ENCODE data around the gene TMOD3. TPM values are rescaled to one million over a fixed set of nuclear protein-coding genes. Genes with fewer than 3 reads are reported as not detected.

TMOD3 gene
- total RNA-seq, 1 donor from 2014 or later = 80.3 TPM

DNA sequence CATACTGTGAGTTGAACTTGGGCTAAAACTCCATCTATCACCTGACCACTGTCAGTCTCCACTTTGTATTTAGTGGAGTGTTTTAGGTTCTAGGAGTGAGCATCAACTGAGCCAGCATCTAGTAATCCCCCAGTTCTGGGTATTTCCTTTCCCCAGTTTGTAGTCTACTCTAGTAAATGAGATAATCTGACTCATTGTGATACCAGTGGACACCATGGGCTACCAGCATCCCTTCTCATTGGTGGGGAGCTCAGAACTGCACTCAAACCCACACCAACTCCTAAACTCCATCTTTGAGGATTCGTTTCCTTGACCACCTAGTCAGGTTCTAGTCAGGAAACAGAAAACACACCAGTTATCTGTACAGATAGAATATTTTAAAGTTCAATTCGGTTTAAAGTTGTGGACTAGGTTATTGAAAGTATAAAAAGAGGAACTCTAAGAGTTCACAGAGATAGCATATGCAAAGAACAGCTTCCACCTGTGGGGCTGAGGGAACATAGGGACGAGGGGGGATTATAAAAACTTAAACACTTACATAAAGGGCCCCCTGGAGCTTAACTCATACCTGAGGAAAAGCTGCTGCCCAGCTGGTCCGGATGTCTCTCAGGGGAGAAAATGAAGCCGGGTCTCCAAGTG lies 106.1 kb downstream of the TMOD3 start:
- FAIRE-seq = no peak
- TF ChIP-seq, protein P1, sequence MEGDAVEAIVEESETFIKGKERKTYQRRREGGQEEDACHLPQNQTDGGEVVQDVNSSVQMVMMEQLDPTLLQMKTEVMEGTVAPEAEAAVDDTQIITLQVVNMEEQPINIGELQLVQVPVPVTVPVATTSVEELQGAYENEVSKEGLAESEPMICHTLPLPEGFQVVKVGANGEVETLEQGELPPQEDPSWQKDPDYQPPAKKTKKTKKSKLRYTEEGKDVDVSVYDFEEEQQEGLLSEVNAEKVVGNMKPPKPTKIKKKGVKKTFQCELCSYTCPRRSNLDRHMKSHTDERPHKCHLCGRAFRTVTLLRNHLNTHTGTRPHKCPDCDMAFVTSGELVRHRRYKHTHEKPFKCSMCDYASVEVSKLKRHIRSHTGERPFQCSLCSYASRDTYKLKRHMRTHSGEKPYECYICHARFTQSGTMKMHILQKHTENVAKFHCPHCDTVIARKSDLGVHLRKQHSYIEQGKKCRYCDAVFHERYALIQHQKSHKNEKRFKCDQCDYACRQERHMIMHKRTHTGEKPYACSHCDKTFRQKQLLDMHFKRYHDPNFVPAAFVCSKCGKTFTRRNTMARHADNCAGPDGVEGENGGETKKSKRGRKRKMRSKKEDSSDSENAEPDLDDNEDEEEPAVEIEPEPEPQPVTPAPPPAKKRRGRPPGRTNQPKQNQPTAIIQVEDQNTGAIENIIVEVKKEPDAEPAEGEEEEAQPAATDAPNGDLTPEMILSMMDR (IDR thresholded peaks at IDR 0.05; ENCODE audit: insufficient read depth, low read length, severe bottlenecking) = no peak
- Histone ChIP-seq H3K4me3 (ENCODE audit: low read depth, low read length) (no peak overlapping the region), H3K36me3 (ENCODE audit: control insufficient read depth, insufficient read depth, low read length) (peaks cover 2% of the 10 kb centered on the region), H3K27me3 (ENCODE audit: control insufficient read depth, insufficient read depth, low read length) (no peaks in the 10 kb centered on the region)
- no peak for DNase-seq (ENCODE audit: low read depth)

DNA sequence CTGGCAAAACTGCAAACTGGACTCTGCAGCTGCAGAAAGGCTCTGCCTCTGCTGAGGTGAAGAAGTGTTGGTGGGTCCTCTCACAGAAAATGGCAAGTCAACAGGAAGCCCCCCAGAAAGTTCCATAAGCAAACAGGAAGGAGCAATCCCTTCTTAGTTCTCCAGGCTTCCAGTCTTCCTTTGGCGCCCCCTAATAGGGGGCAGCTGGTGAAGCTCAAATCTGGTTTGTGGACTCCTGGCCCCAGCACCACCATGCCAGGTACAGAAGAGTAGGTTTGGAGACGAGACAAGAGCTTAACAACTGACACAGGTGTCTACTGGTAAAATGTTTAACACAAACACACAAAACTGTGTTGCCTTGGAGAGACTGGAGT lies 106.6 kb downstream of the TMOD3 start:
- DNase-seq (ENCODE audit: low read depth) = no peak
- Histone ChIP-seq H3K27me3 (ENCODE audit: control insufficient read depth, insufficient read depth, low read length) (no peaks in the 10 kb centered on the region), H3K36me3 (ENCODE audit: control insufficient read depth, insufficient read depth, low read length) (peaks cover 1% of the 10 kb centered on the region), H3K4me3 (ENCODE audit: low read depth, low read length) (no peak overlapping the region)
- TF ChIP-seq, protein P1 (IDR thresholded peaks at IDR 0.05; ENCODE audit: insufficient read depth, low read length, severe bottlenecking) = no peak
- FAIRE-seq = no peak

DNA sequence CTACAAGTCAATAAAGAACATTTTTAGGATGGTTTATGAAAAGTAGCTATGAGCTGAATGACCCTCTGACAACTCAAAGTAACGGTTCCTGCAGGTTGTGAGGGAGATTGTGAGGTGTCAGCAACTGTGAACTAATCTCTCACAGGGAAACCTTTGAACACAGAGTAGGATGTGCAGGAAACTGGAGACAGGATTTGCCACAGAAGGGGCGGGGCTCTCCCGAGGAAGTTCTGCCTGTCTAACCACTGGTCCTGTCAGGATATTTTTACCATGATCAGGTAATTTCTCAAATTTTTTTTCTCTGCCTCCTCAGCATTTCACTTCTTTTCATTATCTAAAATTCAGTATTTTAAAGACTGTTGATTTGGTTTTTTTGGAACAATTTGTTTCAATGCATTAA lies 108.8 kb downstream of the TMOD3 start:
- Histone ChIP-seq H3K36me3 (ENCODE audit: control insufficient read depth, insufficient read depth, low read length) (peaks cover 3% of the 10 kb centered on the region), H3K4me3 (ENCODE audit: low read depth, low read length) (no peak overlapping the region), H3K27me3 (ENCODE audit: control insufficient read depth, insufficient read depth, low read length) (no peaks in the 10 kb centered on the region)
- FAIRE-seq (no peak), DNase-seq (ENCODE audit: low read depth) (peak; percentile 21)
- TF ChIP-seq, protein P1 (IDR thresholded peaks at IDR 0.05; ENCODE audit: insufficient read depth, low read length, severe bottlenecking) = no peak

DNA sequence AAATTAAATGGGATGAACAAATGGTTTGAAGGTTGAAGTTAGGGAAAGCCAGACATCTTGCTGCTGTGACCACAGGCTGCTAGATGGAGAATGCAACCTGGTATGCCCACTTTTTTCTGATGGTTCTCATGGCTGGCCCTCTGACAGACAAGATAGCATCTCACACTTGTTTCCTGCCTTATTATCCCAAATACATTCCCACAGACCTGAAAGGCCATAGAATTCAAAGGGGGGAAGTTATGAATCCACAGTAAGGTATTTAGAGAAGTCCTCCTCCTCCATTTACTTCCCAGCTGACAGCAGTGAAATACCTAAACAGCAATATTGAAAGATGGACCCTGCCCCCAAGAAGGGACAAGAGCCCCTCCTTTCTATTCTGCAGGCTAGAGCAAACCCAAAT lies 109.8 kb downstream of the TMOD3 start:
- DNase-seq (ENCODE audit: low read depth) (no peak), FAIRE-seq (no peak)
- no peaks in the 10 kb centered on the region for H3K27me3 ChIP-seq (ENCODE audit: control insufficient read depth, insufficient read depth, low read length)
- no peak overlapping the region for H3K4me3 ChIP-seq (ENCODE audit: low read depth, low read length)
- TF ChIP-seq, protein P1 (IDR thresholded peaks at IDR 0.05; ENCODE audit: insufficient read depth, low read length, severe bottlenecking) = no peak
- peaks cover 3% of the 10 kb centered on the region for H3K36me3 ChIP-seq (ENCODE audit: control insufficient read depth, insufficient read depth, low read length)

DNA sequence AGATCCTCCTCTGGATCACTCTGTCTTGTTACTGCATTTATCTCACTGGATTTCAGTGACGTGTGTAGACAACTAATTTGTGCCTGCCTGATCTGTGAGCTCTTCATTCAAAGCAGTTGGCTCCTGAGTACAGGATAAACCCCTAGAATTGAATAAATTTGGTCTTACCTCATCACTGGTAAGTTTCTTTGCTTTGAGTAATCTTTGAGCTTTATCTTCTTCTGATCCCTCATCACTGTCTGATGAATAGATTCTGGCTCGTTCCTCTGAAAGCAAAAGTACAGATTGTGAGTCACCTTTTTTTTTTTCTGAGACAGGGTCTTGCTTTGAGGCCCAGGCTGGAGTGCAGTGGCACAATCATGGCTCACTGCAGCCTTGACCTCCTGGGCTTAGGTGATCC lies 117.7 kb downstream of the TMOD3 start:
- Histone ChIP-seq H3K27me3 (ENCODE audit: control insufficient read depth, insufficient read depth, low read length) (no peaks in the 10 kb centered on the region), H3K4me3 (ENCODE audit: low read depth, low read length) (no peak overlapping the region), H3K36me3 (ENCODE audit: control insufficient read depth, insufficient read depth, low read length) (peaks cover 31% of the 10 kb centered on the region)
- FAIRE-seq (no peak), DNase-seq (ENCODE audit: low read depth) (no peak)
- TF ChIP-seq, protein P1 (IDR thresholded peaks at IDR 0.05; ENCODE audit: insufficient read depth, low read length, severe bottlenecking) = no peak

DNA sequence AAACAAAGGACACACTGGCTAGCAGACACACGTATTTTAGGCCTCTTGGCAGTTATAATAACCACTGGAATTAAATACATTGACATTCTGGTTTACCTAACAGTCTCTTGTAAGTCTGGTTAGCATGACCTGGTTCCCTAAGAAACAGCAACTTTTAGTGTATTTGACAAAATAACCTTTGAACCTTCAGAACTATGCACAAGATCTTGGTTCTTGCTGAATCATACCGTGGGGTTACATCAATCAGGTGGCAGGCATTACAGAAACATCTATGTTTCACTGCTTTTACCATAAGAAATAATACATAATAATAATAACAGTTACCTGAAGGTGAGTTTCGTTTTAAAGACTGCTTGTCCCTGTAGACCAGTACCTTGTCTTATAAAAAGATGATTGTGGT lies 123.4 kb downstream of the TMOD3 start:
- TF ChIP-seq, protein P1 (IDR thresholded peaks at IDR 0.05; ENCODE audit: insufficient read depth, low read length, severe bottlenecking) = no peak
- Histone ChIP-seq H3K27me3 (ENCODE audit: control insufficient read depth, insufficient read depth, low read length) (no peaks in the 10 kb centered on the region), H3K36me3 (ENCODE audit: control insufficient read depth, insufficient read depth, low read length) (peaks cover 40% of the 10 kb centered on the region), H3K4me3 (ENCODE audit: low read depth, low read length) (no peak overlapping the region)
- DNase-seq (ENCODE audit: low read depth) = no peak
- FAIRE-seq = no peak
